ENCODE measurements around the gene IGF2R. TPM values are rescaled to one million over a fixed set of nuclear protein-coding genes. Genes with fewer than 3 reads are reported as not detected.

The IGF2R gene
- total RNA-seq, 1 experiment from 2014 or later = 31.5 TPM

- H3K79me2 ChIP-seq (ENCODE audit: low read length) = no peaks in the 10 kb centered on the region
- H3K4me2 ChIP-seq (ENCODE audit: low read length) = no peak overlapping the region
- H3K9me2 ChIP-seq (replicated peaks; ENCODE audit: low read length) = no peaks in the 10 kb centered on the region
- no peak overlapping the region for H2AFZ ChIP-seq (ENCODE audit: low read length)
- ChIA-PET CTCF (no interaction called here), POLR2A (ENCODE audit: unreplicated experiment) (no interaction called here)
- no peaks in the 10 kb centered on the region for H3K36me3 ChIP-seq (ENCODE audit: low read depth, low read length)
- TF ChIP-seq EZH2 (IDR thresholded peaks at IDR 0.05; ENCODE audit: low read length, unreplicated experiment) (no peak), EZH2phosphoT487 (IDR thresholded peaks at IDR 0.05; ENCODE audit: borderline replicate concordance, low read length) (no peak), CTCF (conservative IDR thresholded peaks at IDR 0.05; ENCODE audit: low read depth, low read length) (no peak)
- ATAC-seq (no peak), DNase-seq (no peak)
- H3K9ac ChIP-seq (ENCODE audit: low read length) = no peak overlapping the region
- H3K27me3 ChIP-seq (ENCODE audit: low read length) = no peaks in the 10 kb centered on the region
- no TSS peak for BruUV-seq (replicated peaks)
- H3K4me3 ChIP-seq (ENCODE audit: low read length) = no peak overlapping the region
- H3K4me1 ChIP-seq (ENCODE audit: insufficient read depth, low read length) = no peaks in the 10 kb centered on the region
- no peaks in the 10 kb centered on the region for H3F3A ChIP-seq (ENCODE audit: low read length, unreplicated experiment)
- H3K27ac ChIP-seq (ENCODE audit: low read length) = no peak overlapping the region
- H3K9me3 ChIP-seq (ENCODE audit: low read length) = no peaks in the 10 kb centered on the region
- intact Hi-C loops (cut with micrococcal nuclease) = no loop called here
- H4K20me1 ChIP-seq (ENCODE audit: low read length) = no peaks in the 10 kb centered on the region
Observed at GRCh38 chr6:160120087-160120486, 151.2 kb downstream of the IGF2R start.

GRCh38 chr6:160121558-160121957, 152.7 kb downstream of the IGF2R start, which contains the start of gene SLC22A1:
Gene SLC22A1, plus strand, starts transcription at chr6:160121815. Its CDS starts 121 bp downstream, at chr6:160121936.
- no peak within 1 kb of the TSS for H3K4me3 ChIP-seq (ENCODE audit: low read length)
- H3K9me3 ChIP-seq (ENCODE audit: low read length) = no peaks in the 10 kb centered on the region
- H3K79me2 ChIP-seq (ENCODE audit: low read length) = no peaks in the 10 kb centered on the region
- TF ChIP-seq EZH2 (IDR thresholded peaks at IDR 0.05; ENCODE audit: low read length, unreplicated experiment) = no peak
- no peak for TF ChIP-seq EZH2phosphoT487 (IDR thresholded peaks at IDR 0.05; ENCODE audit: borderline replicate concordance, low read length)
- TF ChIP-seq CTCF (conservative IDR thresholded peaks at IDR 0.05; ENCODE audit: low read depth, low read length) = no peak
- DNase-seq (no peak), ATAC-seq (no peak)
- no peaks in the 10 kb centered on the region for H3K36me3 ChIP-seq (ENCODE audit: low read depth, low read length)
- H3K9me2 ChIP-seq (replicated peaks; ENCODE audit: low read length) = no peaks in the 10 kb centered on the region
- no peaks in the 10 kb centered on the region for H3K4me1 ChIP-seq (ENCODE audit: insufficient read depth, low read length)
- no peak within 1 kb of the TSS for H2AFZ ChIP-seq (ENCODE audit: low read length)
- no peaks in the 10 kb centered on the region for H3F3A ChIP-seq (ENCODE audit: low read length, unreplicated experiment)
- ChIA-PET CTCF (no interaction called here), POLR2A (ENCODE audit: unreplicated experiment) (no interaction called here)
- H3K9ac ChIP-seq (ENCODE audit: low read length) = no peak within 1 kb of the TSS
- no peak within 1 kb of the TSS for H3K4me2 ChIP-seq (ENCODE audit: low read length)
- BruUV-seq (replicated peaks) = no TSS peak
- no peak within 1 kb of the TSS for H3K27ac ChIP-seq (ENCODE audit: low read length)
- H4K20me1 ChIP-seq (ENCODE audit: low read length) = no peaks in the 10 kb centered on the region
- no peaks in the 10 kb centered on the region for H3K27me3 ChIP-seq (ENCODE audit: low read length)
- intact Hi-C loops (cut with micrococcal nuclease) = no loop called here

GRCh38 chr6:160121981-160122380, 153.1 kb downstream of the IGF2R start:
- H3K4me2 ChIP-seq (ENCODE audit: low read length) = no peak overlapping the region
- no peaks in the 10 kb centered on the region for H3K36me3 ChIP-seq (ENCODE audit: low read depth, low read length)
- ChIA-PET POLR2A (ENCODE audit: unreplicated experiment) (no interaction called here), CTCF (no interaction called here)
- TF ChIP-seq CTCF (conservative IDR thresholded peaks at IDR 0.05; ENCODE audit: low read depth, low read length) (no peak), EZH2phosphoT487 (IDR thresholded peaks at IDR 0.05; ENCODE audit: borderline replicate concordance, low read length) (no peak), EZH2 (IDR thresholded peaks at IDR 0.05; ENCODE audit: low read length, unreplicated experiment) (no peak)
- no peak overlapping the region for H3K4me3 ChIP-seq (ENCODE audit: low read length)
- no peaks in the 10 kb centered on the region for H3F3A ChIP-seq (ENCODE audit: low read length, unreplicated experiment)
- no peaks in the 10 kb centered on the region for H3K9me3 ChIP-seq (ENCODE audit: low read length)
- no peaks in the 10 kb centered on the region for H3K9me2 ChIP-seq (replicated peaks; ENCODE audit: low read length)
- no peaks in the 10 kb centered on the region for H3K79me2 ChIP-seq (ENCODE audit: low read length)
- no peak overlapping the region for H2AFZ ChIP-seq (ENCODE audit: low read length)
- no peak for DNase-seq
- no peaks in the 10 kb centered on the region for H3K27me3 ChIP-seq (ENCODE audit: low read length)
- no peak for ATAC-seq
- H3K27ac ChIP-seq (ENCODE audit: low read length) = no peak overlapping the region
- intact Hi-C loops (cut with micrococcal nuclease) = no loop called here
- H3K9ac ChIP-seq (ENCODE audit: low read length) = no peak overlapping the region
- no TSS peak for BruUV-seq (replicated peaks)
- no peaks in the 10 kb centered on the region for H3K4me1 ChIP-seq (ENCODE audit: insufficient read depth, low read length)
- no peaks in the 10 kb centered on the region for H4K20me1 ChIP-seq (ENCODE audit: low read length)
